ENCODE measurements around the gene HRH1.

DNA sequence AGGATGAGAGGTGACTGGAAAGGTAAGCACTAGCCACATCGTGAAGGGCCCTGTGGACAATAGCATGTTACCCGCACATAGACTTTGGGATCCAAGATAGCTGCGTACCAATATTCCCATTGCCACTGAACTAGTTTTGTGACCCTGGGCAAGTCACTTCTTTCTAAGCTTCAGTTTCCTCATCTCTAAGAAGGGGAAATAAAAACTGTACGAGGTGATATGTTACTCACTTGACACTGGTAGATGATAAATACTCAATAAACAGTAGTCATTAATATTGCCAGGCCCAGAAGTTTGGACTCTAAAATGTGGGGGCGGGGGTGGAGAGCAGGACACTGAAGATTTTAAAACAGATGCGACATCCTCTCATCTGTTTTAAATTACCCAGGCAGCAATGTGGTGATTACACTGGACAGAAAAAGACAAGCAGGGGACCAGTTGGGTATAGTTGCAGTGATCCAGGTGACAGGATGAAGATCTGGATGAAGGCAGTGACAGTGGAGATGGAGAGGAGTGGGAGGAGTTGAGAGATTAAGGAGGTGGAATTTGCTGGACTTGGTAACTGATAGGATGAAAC, 120.4 kb downstream of the HRH1 start:
- TF ChIP-seq, protein P1, sequence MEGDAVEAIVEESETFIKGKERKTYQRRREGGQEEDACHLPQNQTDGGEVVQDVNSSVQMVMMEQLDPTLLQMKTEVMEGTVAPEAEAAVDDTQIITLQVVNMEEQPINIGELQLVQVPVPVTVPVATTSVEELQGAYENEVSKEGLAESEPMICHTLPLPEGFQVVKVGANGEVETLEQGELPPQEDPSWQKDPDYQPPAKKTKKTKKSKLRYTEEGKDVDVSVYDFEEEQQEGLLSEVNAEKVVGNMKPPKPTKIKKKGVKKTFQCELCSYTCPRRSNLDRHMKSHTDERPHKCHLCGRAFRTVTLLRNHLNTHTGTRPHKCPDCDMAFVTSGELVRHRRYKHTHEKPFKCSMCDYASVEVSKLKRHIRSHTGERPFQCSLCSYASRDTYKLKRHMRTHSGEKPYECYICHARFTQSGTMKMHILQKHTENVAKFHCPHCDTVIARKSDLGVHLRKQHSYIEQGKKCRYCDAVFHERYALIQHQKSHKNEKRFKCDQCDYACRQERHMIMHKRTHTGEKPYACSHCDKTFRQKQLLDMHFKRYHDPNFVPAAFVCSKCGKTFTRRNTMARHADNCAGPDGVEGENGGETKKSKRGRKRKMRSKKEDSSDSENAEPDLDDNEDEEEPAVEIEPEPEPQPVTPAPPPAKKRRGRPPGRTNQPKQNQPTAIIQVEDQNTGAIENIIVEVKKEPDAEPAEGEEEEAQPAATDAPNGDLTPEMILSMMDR (IDR thresholded peaks at IDR 0.05; ENCODE audit: insufficient read depth, low read length, poor library complexity, severe bottlenecking), result no peak
- TF ChIP-seq EZH2phosphoT487 (conservative IDR thresholded peaks at IDR 0.05; ENCODE audit: low read length), result no peak
